Fibroblast of skin of scalp (primary cell): ENCODE data around the gene LCMT1.
"Not testable (repeated sequence)": the region's sequence is repeated elsewhere in the genome, so short reads cannot be mapped to it uniquely, and the experiment has no call there.

Experiments
- DNase-seq: peaks from one replicate; pipeline ENCODE4 v3.0.0-alpha.2; 2013

The LCMT1 gene

GRCh38 chr16:25148568-25149215 lies 37.1 kb downstream of the LCMT1 start:
- no peak for DNase-seq

GRCh38 chr16:25151996-25152395 lies 40.5 kb downstream of the LCMT1 start:
- DNase-seq, result peak; percentile 14

- no peak for DNase-seq
Measured at GRCh38 chr16:25155553-25156460, 44.3 kb downstream of the LCMT1 start.

GRCh38 chr16:25157271-25157875 lies 45.8 kb downstream of the LCMT1 start:
- no peak for DNase-seq

GRCh38 chr16:25158401-25158800 lies 46.9 kb downstream of the LCMT1 start:
- peak; percentile 38 for DNase-seq

- DNase-seq, result no peak
Measured at GRCh38 chr16:25161753-25162367, 50.3 kb downstream of the LCMT1 start.

GRCh38 chr16:25163683-25164082 lies 52.1 kb downstream of the LCMT1 start:
- no peak for DNase-seq

GRCh38 chr16:25165284-25165683 lies 53.7 kb downstream of the LCMT1 start:
- DNase-seq, result no peak

- not testable (repeated sequence) for DNase-seq
Measured at GRCh38 chr16:25167920-25168319, 56.4 kb downstream of the LCMT1 start.

GRCh38 chr16:25171390-25171789 lies 59.8 kb downstream of the LCMT1 start:
- DNase-seq, result no peak

GRCh38 chr16:25172831-25173230 lies 61.3 kb downstream of the LCMT1 start:
- DNase-seq, result no peak

GRCh38 chr16:25174285-25174684 lies 62.7 kb downstream of the LCMT1 start:
- DNase-seq, result no peak

GRCh38 chr16:25176136-25176535 lies 64.6 kb downstream of the LCMT1 start:
- no peak for DNase-seq

- DNase-seq, result no peak
Measured at GRCh38 chr16:25177512-25177830, 65.9 kb downstream of the LCMT1 start.

GRCh38 chr16:25177831-25178688 lies 66.5 kb downstream of the LCMT1 start:
- no peak for DNase-seq

- DNase-seq, result not testable (repeated sequence)
Measured at GRCh38 chr16:25181236-25181635, 69.7 kb downstream of the LCMT1 start.

GRCh38 chr16:25184771-25185170 lies 73.2 kb downstream of the LCMT1 start:
- DNase-seq, result no peak

- no peak for DNase-seq
Measured at GRCh38 chr16:25187491-25187795, 75.9 kb downstream of the LCMT1 start.

GRCh38 chr16:25189305-25189704 lies 77.8 kb downstream of the LCMT1 start:
- no peak for DNase-seq

GRCh38 chr16:25192096-25192495 lies 80.6 kb downstream of the LCMT1 start:
- DNase-seq, result peak; percentile 18

- no peak for DNase-seq
Measured at GRCh38 chr16:25194273-25194878, 82.8 kb downstream of the LCMT1 start.

GRCh38 chr16:25198021-25198420 lies 86.5 kb downstream of the LCMT1 start:
- DNase-seq, result no peak
